HepG2 (cell line): ENCODE results near the gene APC2. TPM values are rescaled to one million over a fixed set of nuclear protein-coding genes. Genes with fewer than 3 reads are reported as not detected.

Experiments
- CBX1 ChIP-seq: IDR thresholded peaks from one replicate; pipeline ENCODE4 v1.6.1; 2016; ENCODE audit warnings: antibody characterized with exemption, low read depth
- ELF3 ChIP-seq: IDR thresholded peaks from 2 replicates; pipeline ENCODE4 v1.6.1; 2016; ENCODE audit warnings: missing genetic modification reagents, missing compliant biosample characterization
- ETV5 ChIP-seq: IDR thresholded peaks from 2 replicates; pipeline ENCODE4 v1.6.1; 2018; ENCODE audit warnings: missing biosample characterization, missing genetic modification reagents, inconsistent platforms, borderline replicate concordance
- FOSL2 ChIP-seq: sonication (generic); formaldehyde crosslinking; IDR thresholded peaks from 2 replicates; pipeline ENCODE4 v1.4.0; 2020; ENCODE audit warnings: missing genetic modification reagents
- HINFP ChIP-seq: sonication (generic); formaldehyde crosslinking; IDR thresholded peaks from 2 replicates; pipeline ENCODE4 v1.4.0; 2020; ENCODE audit warnings: low read depth, mild to moderate bottlenecking, missing genetic modification reagents
- PCBP1 ChIP-seq: fragments of 200-400 bp; formaldehyde crosslinking; IDR thresholded peaks from 2 replicates; pipeline ENCODE4 v1.6.1; 2017; ENCODE audit warnings: mild to moderate bottlenecking, low read depth, low read length, borderline replicate concordance
- PRDM15 ChIP-seq: sonication (generic); formaldehyde crosslinking; IDR thresholded peaks from 2 replicates; pipeline ENCODE4 v1.4.0; 2020; ENCODE audit warnings: missing genetic modification reagents
- RXRA ChIP-seq: sonication (generic); formaldehyde crosslinking; IDR thresholded peaks from 2 replicates; pipeline ENCODE4 v1.5.1; 2020; ENCODE audit warnings: missing genetic modification reagents
- ZFP41 ChIP-seq: sonication (generic); formaldehyde crosslinking; IDR thresholded peaks from 2 replicates; pipeline ENCODE4 v1.4.0; 2020; ENCODE audit warnings: mild to moderate bottlenecking, missing genetic modification reagents, borderline replicate concordance
- ZNF12 ChIP-seq: sonication (generic); formaldehyde crosslinking; IDR thresholded peaks from 2 replicates; pipeline ENCODE4 v1.5.0; 2020; ENCODE audit warnings: missing genetic modification reagents
- ZNF564 ChIP-seq: sonication (generic); formaldehyde crosslinking; IDR thresholded peaks from 2 replicates; pipeline ENCODE4 v1.8.1; 2023; ENCODE audit warnings: mild to moderate bottlenecking, missing genetic modification reagents
- ZNF567 ChIP-seq: sonication (generic); formaldehyde crosslinking; IDR thresholded peaks from 2 replicates; pipeline ENCODE4 v1.8.1; 2023; ENCODE audit warnings: mild to moderate bottlenecking, missing genetic modification reagents, borderline replicate concordance
- polyA plus RNA-seq, 8 experiments: library from polyadenylated mRNA; depleted of rRNA in 3 of 8; stranded (reverse) in 7 of 8; unstranded in 1 of 8; fragments of >200 nt; fragmentation: Illumina TruSeq in 4 of 8; extraction: Trizol in 4 of 8; gene quantifications; 2 replicates each; pipeline versions ENCODE4 v1.2.1 to v1.2.3, GENCODE V29; 2011 to 2016; ENCODE audit warnings: low read depth in 4 of 8, missing spikeins in 1 of 8, mixed read lengths in 1 of 8; ENCODE audit not compliant: insufficient read depth in 1 of 8
- total RNA-seq, 5 experiments: library from RNA; depleted of rRNA; stranded (reverse); fragments of >200 nt; fragmentation: Illumina TruSeq; extraction: Trizol; gene quantifications; 2 replicates each; pipeline ENCODE4 v1.2.3, GENCODE V29; 2016; ENCODE audit warnings: low read depth in 1 of 5
- TF ChIP-seq, protein P1 (sequence below): sonication (generic); formaldehyde crosslinking; IDR thresholded peaks from 2 replicates; pipeline ENCODE4 v1.4.0; 2020; ENCODE audit warnings: missing genetic modification reagents

The APC2 gene
- total and polyA plus RNA-seq, 2 of the 13 experiments (the other 11 are each of a cell fraction or from before 2014, with no cell fraction given), result 0.08 to 0.22 TPM

- TF ChIP-seq PRDM15 (CRISPR knock-in tag) (0 out of 2 replicates have a peak, but pooled peaks have one; percentile 43), ZNF564 (peak; percentile 62; the same call in 1 of the 2 replicates), ZNF12 (CRISPR knock-in tag) (no peak), ETV5 (CRISPR knock-in tag) (no peak; the same call in 1 of the 2 replicates), RXRA (CRISPR knock-in tag) (peak; percentile 43; the same call in 1 of the 2 replicates), CBX1 (no peak), ELF3 (CRISPR knock-in tag) (peak; percentile 53; the same call in 1 of the 2 replicates), ZNF567 (CRISPR knock-in tag) (no peak), FOSL2 (CRISPR knock-in tag) (0 out of 2 replicates have a peak, but pooled peaks have one; percentile 20), ZFP41 (CRISPR knock-in tag) (peak; percentile 71; the same call in 1 of the 2 replicates), HINFP (CRISPR knock-in tag) (peak; percentile 73; the same call in 1 of the 2 replicates), PCBP1 (peak; percentile 56; the same call in 1 of the 2 replicates)
- TF ChIP-seq, protein P1, sequence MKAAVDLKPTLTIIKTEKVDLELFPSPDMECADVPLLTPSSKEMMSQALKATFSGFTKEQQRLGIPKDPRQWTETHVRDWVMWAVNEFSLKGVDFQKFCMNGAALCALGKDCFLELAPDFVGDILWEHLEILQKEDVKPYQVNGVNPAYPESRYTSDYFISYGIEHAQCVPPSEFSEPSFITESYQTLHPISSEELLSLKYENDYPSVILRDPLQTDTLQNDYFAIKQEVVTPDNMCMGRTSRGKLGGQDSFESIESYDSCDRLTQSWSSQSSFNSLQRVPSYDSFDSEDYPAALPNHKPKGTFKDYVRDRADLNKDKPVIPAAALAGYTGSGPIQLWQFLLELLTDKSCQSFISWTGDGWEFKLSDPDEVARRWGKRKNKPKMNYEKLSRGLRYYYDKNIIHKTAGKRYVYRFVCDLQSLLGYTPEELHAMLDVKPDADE, result peak; percentile 95; the same call in 1 of the 2 replicates
- TF ChIP-seq, all 625 proteins: peak for 158
Observed at GRCh38 chr19:1491114-1491848, 41.4 kb downstream of the APC2 start, which contains the start of gene REEP6 (continued).
